Astrocyte (in vitro differentiated cells and primary cell): ENCODE measurements around the gene BICRA.

Source experiments
- CTCF ChIP-seq: IDR thresholded peaks from 2 replicates; pipeline ENCODE4 v1.5.1; 2011; ENCODE audit warnings: low read depth, mild to moderate bottlenecking, inconsistent platforms, low read length, moderate library complexity; ENCODE audit not compliant: insufficient read depth
- EZH2 ChIP-seq: IDR thresholded peaks from 2 replicates; pipeline ENCODE4 v1.6.1; 2012; ENCODE audit warnings: mild to moderate bottlenecking, low read length, inconsistent platforms; ENCODE audit not compliant: insufficient read depth

- TF ChIP-seq CTCF (no peak), EZH2 (no peak)
Observed at GRCh38 chr19:47607564-47608073, 1.3 kb upstream of the BICRA start.
